GM04504 (cell line): Measurements from ENCODE around the gene ABCG1.

Experiments used
- DNase-seq: peaks from one replicate; pipeline ENCODE4 v3.0.0-alpha.2; 2012; ENCODE audit warnings: low read depth

ABCG1 gene

GRCh38 chr21:42232176-42232825 is 13.4 kb downstream of the ABCG1 start:
- no peak for DNase-seq

DNA sequence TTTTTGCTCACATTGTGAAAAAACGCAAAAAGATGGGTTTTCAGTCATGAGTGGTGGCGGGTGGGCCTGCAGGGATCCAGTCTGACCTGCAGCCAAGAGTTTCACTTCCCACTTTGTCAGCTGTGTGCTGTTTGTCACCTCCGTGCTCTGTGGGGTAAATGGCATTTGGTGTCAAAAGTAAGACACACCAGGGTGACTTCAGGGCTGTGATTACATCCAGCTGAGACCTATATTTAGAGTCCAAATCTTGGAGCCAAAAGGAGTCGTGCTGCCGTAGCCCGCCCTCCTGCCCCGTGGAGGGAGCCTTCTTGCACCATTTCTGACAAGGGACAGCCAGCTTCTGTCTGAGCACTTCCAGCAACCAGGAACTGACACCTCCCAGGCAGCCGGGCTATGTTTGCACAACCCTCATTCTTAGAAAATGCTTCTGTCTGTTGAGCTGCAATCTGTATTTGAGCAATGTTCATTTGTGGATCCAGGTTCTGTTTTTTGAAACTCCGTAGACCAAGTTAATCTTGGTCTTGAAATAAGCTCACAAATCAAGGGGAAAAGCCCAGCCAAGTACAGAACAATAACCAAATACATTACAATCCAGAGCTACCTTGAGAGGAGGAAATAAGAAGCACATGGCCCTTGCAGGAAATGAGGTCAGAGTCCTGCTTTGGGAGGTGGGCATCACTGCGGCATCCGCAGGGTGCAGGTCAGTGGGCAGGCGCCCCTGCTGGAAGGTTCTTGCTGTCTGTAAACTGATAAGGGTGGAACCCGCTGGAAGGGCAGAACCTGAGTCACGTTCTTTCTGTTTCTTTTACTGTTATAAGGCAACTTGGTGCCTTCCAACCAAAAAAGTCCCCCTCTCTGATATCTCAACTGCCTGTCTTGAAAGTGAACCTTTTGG is 14.4 kb downstream of the ABCG1 start:
- DNase-seq = no peak

- no peak for DNase-seq
These were observed 15.1 kb downstream of the ABCG1 start for GRCh38 chr21:42234041-42234440.

DNA sequence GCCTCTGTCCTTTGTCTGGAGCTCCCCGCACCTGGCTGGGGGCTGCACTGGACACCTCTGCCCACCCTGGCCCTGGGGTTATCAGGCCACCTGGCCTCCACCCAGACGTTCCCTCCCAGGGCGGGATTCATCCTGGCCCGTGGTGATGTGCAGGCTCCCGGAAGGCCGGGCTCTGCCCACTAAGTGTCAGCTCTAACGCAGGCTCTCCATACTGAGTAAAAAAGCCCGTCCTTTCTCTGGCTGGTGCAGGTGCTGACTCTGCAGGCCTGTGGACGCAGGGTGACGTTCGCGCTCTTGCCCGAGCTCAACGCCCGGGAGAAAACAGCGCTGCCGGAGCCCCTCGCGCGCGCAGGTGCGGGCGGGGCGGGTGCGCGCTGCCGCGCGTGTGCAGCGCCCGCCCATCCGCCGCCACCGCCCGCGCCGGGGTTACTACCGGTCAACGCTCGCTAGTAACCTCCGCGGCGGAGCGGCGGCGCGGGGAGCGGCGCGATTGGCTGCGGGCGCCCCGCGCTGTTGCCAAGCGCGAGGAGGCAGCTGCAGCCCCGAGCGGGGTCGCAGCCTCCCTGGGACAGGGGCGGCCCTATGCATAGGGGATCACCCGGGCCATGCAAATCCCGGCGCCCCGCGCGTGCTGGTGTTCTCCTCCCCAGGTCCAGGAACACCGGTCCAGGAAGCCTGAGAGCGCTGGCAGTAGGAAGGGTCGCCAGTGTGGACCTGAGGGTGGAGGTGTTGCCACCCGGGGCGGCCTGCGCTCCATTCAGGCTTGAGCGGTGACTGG is 15.7 kb downstream of the ABCG1 start:
- DNase-seq = no peak

- DNase-seq = no peak
These were observed 16.7 kb downstream of the ABCG1 start for GRCh38 chr21:42235593-42235992.

DNA sequence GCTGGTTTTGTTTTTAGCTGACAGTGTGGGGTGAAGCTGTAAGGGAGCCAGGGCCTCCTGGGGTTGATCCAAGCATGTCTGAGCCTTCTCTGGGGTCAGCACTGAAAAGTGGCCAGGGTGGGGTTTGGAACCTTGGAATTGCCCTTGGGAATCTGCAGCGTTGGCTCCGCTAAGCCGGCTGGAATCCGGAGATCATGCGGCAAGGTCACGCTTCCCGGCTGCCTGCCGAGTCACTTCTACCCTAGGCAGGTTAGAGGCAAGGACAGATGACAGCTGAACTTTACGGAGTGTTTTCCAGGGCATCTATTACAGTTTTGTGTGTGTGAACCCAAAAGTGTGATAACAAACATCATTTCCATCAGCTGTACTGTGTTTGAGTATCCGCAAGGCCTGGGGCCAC is 17.1 kb downstream of the ABCG1 start:
- DNase-seq = no peak

GRCh38 chr21:42236693-42237092 is 17.8 kb downstream of the ABCG1 start:
- DNase-seq = no peak

- DNase-seq = no peak
These were observed 18.2 kb downstream of the ABCG1 start for GRCh38 chr21:42237161-42237560.

DNA sequence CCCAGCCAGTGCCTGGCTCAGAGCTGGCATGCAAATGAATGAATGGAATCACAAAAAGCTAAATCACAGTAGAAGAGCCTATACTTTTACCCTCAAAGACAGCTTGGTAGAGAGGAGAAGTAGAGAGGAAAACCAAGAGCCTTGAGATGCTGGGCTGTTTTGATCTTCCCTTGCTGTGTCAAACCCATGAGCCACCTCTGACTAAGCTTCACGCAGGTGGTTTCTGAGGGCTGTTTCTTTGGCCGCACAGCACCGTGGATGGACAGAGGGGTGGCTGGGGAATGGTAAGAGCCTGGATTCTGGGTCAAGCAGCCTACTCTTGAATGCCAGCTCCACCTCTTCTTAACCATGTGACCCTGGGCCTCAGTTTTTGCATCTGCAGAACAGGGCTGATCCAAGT is 18.6 kb downstream of the ABCG1 start:
- DNase-seq = no peak

DNA sequence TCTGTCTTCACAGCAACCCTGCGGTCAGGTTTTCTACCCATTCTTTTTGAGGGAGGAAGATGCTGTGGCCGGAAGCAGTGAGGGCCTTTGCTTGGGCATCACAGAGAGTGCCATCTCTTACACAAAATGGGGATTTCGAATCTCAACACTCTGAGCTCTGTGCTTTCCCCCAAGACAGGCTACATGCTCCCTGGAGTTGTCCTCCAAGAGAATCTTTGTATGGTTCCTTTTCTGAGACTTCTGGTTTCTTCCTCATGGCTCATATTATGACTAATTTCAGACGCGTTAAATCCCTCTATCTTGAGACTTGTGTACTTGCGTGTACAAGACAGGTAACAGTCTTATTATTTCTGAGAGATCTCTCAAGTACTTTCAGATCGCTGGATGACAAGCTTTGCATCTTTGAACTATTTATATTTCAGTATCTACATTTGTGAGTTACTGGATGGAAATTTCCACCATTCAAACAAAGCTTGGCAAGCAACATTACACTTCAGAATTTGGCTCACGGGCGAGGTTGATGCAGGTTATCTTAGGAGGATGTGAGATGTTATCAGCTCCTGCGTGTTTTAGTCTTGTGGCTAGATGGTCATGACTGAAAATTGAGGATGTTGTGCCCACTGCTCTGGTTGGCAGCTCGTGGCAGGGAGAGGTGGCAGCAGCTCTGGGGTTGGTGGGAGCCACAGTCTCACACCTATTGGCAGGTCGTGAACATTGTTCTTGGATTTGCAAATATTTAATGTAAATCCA is 19.4 kb downstream of the ABCG1 start:
- no peak for DNase-seq

DNA sequence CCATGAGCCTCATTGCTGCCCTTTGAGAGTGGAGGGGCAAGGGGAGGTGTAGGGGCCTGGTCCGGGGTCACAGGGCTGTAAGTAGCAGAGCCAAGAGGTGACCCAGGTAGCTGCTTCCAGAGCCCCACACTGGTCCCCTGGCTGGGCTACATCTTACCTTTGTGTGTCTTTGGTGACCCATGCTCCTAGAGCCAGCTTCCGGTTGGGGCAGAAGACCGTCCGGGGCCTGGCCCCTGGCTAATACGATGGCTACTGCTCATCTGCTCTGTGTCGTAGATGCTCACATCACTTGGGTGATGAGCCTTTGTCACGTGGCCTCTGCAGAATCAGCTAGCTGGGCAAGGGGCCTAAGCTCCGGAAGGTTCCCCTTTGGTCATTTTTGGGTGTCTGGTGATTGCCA is 20.6 kb downstream of the ABCG1 start:
- no peak for DNase-seq

DNA sequence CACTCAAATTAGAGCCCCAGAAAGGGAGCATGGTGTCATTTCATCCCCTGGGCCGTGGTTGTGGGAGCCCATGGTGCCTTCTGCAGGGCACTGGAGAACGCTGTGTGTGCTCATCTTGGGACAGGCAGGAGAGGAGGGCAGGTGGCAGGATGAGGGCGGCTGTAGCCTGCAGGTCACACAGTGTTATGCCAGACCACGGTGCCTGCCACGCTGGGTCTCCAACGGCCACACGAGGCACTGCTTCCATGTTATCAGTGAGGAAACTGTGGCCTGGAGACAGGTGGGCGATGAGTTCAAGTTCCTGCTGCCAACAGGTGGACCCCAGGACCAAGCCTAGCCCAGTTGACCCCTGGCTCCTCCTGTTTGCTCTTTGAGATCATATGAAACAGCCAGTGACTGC is 21.0 kb downstream of the ABCG1 start:
- DNase-seq = no peak

GRCh38 chr21:42242611-42243010 is 23.7 kb downstream of the ABCG1 start:
- DNase-seq = no peak

DNA sequence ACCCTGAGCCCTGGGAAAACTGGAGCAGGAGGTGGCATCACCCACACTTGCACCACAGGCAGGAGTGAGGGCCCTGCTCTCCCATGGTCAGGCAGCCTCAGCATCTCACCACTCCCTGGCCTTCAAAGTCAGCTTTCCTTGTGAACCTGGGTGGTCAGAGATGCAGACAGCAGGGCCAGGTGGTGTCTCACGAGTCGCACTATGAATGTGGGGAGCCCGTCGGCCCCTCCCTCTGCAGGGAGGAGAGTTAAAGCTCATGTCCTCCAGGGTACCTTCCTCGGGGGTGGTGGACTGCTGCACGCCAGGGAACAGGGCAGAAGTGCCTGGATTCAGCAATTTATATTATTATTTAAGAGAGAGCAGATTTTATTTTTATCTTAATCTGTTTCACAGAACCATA is 24.1 kb downstream of the ABCG1 start:
- no peak for DNase-seq

DNA sequence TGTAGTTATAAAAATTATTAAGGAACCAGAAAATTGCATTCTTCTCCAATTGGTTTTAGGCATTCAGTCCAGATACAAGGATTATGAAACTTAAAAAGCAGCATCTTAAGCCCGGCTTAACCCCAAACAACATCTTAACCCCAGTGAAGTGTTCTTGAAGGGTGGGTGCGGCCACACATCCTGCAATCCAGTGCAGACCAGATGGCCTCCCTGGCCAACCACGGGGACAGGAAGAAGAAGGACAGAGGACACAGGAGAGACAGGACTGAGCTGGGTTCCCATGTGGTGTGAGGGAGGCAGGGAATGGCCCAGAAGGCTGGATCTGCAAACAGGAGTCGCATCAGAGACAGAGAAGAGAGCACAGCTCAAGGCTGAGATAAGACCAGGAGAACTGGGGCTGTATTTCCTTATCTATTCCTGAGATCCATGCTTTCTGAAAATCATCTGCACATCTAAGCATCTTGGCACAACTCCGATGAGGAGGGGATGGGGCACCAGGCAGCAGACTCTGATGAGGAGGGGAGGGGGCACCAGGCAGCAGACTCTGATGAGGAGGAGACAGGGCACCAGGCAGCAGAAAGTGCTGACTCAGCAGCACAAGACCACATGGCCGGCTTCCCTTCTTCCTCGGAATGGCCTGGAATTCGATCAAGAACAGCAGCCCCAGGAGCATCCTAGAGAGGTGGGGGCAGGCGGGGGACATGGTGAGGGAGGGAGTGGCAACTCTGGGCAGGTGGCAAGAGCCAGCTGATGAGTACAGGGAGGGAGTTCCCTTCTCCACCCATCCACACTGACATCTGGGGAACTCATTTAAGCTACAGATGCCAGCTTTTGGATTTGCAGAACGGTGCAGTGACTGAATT is 26.6 kb downstream of the ABCG1 start:
- no peak for DNase-seq

GRCh38 chr21:42247716-42248115 is 28.8 kb downstream of the ABCG1 start:
- no peak for DNase-seq

GRCh38 chr21:42248241-42248640 is 29.3 kb downstream of the ABCG1 start:
- no peak for DNase-seq

DNA sequence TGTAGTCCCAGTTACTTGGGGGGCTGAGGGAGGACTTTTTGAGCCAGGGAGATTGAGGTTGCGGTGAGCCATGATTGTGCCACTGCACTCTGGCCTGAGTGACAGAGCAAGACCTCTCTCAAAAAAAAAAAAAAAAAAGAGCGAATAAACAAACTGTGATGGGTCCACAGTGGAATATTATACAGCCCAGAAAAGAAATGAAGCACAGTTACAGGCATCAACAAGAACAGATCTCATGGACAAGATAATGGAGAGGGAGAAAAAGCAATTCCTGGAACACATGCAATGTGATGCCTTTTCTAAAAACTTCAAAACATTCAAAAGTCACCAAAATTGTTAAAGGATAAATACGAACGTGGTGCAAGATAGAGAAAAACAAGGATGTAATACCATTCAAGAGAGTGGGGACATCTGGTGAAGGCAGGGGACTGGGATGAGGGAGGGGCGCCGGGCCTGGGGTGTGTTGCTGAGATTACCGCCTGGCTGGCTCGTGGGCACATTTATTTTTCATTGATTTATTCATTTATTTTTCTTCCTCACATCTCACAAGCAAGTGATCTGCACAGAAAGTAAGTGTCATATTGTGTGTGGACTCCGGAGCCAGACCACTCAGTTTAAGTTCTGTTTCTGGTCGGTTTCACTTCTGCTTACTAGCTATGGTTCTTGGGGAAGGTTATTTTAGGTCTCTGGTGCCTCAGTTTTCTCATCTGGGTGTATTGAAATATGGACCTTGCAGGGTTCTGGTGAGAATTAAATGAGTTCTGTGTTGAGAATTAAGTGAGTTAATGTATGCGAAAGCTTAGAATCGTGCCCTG is 30.1 kb downstream of the ABCG1 start:
- DNase-seq = no peak

DNA sequence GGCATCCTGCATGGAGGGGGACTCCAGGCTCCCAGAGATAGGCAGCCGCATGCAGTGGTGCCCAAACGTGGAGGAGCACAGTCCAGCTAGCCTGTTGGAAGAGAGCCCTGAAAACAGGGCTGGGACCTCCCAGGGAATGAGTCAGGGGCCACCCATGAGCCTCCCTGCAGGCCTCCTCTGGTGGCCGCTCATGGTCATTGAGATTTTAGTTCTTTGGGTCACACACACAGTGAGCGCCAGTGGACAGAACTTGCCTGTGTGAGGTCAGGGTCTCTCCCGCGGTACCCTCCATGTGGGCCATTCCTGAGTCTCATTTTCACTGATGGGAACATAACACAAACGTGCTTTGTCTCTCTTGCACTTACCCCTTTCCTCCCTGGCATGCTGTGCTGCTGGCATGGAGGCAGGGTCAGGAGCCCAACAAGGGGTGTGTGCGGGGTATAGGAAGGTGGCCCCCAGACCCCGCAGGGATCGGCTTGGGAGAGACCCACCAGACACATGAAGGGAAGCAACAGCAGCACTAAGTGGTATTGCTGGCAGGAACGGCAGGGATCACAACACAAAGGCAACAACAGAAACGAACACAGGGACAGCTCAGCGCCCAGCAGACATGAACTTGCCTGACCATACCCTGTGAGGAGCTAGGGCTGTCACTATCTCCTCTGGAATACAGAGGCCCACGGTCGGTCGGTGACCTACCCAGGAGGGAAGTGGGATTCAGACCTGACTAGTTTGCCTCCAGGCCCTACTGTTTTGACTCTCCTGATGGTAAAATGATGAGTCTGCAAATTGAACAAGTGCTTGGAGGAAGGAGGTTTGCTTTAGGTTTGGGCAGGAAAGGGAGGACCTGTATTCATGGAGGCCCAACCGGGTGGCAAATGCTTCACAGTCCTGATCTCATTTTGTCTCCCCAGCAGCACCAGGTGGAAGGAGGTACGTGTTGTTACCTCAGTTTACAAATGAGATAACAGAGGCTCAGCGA is 31.8 kb downstream of the ABCG1 start:
- DNase-seq = no peak
